HCT116 (cell line): ENCODE measurements around the gene TNS3.

Source experiments
- EZH2phosphoT487 ChIP-seq: fragments of 200-600 bp; IDR thresholded peaks from 2 replicates; pipeline ENCODE4 v1.6.1; 2018; ENCODE audit warnings: antibody characterized with exemption, borderline replicate concordance
- POLR2A ChIP-seq: IDR thresholded peaks from 2 replicates; pipeline ENCODE4 v1.7.0; 2011; ENCODE audit warnings: borderline replicate concordance; ENCODE audit not compliant: insufficient read depth, insufficient read length; ENCODE audit errors: extremely low read depth
- TF ChIP-seq, protein P1 (sequence below), 3 experiments: fragments of 200-600 bp in 1 of 3; sonication (generic) in 1 of 3; IDR thresholded peaks in 2 of 3; conservative IDR thresholded peaks in 1 of 3; 2 replicates each; pipeline ENCODE4 v1.5.1; 2012 to 2017; ENCODE audit warnings: low read depth in 2 of 3, low read length in 2 of 3, antibody characterized with exemption in 1 of 3, borderline replicate concordance in 1 of 3, control low read depth in 1 of 3, mild to moderate bottlenecking in 1 of 3, mixed read lengths in 1 of 3, mixed run types in 1 of 3, moderate library complexity in 1 of 3; ENCODE audit not compliant: insufficient read depth in 1 of 3

DNA sequence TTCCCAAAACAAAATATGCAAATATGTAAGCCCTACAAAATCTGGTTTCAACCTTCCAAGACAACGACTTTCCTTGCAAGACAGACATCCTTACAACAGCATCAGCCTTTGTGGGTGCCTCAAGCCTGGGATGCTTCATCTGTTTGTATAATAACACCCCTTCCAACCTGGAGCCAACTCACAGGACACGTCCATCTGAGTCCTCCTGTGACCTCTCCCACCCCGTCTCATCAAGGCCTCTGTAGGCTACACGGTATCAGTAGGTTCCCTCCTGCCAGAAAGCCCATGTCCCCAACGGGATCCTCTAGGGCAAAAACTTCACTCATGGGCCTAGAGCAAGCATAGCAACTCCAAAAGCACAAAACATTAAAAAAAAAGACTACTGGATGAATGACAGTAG lies 173.2 kb downstream of the TNS3 start:
- TF ChIP-seq, protein P1, sequence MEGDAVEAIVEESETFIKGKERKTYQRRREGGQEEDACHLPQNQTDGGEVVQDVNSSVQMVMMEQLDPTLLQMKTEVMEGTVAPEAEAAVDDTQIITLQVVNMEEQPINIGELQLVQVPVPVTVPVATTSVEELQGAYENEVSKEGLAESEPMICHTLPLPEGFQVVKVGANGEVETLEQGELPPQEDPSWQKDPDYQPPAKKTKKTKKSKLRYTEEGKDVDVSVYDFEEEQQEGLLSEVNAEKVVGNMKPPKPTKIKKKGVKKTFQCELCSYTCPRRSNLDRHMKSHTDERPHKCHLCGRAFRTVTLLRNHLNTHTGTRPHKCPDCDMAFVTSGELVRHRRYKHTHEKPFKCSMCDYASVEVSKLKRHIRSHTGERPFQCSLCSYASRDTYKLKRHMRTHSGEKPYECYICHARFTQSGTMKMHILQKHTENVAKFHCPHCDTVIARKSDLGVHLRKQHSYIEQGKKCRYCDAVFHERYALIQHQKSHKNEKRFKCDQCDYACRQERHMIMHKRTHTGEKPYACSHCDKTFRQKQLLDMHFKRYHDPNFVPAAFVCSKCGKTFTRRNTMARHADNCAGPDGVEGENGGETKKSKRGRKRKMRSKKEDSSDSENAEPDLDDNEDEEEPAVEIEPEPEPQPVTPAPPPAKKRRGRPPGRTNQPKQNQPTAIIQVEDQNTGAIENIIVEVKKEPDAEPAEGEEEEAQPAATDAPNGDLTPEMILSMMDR (IDR thresholded peaks at IDR 0.05 in 2 of 3, conservative IDR thresholded peaks at IDR 0.05 in 1 of 3; ENCODE audit: borderline replicate concordance in 1 of 3, insufficient read depth in 1 of 3, low read depth in 2 of 3, low read length in 2 of 3), result no peak
- TF ChIP-seq POLR2A, result no peak
- TF ChIP-seq EZH2phosphoT487, result no peak
